ENCODE results near the gene BIVM.

GRCh38 chr13:102763741-102764140 is 35.2 kb upstream of the BIVM start:
- no peak for TF ChIP-seq MYC (IDR thresholded peaks at IDR 0.05; ENCODE audit: low read depth, low read length)
- TF ChIP-seq CTCF (IDR thresholded peaks at IDR 0.05; ENCODE audit: extremely low read depth in 1 of 2, insufficient read depth in 1 of 2, low read depth in 1 of 2, low read length in 2 of 2) = no peak
- TF ChIP-seq POLR2A (IDR thresholded peaks at IDR 0.05; ENCODE audit: low read depth, low read length) = no peak
- no peak for TF ChIP-seq FOS (IDR thresholded peaks at IDR 0.05; ENCODE audit: borderline replicate concordance, insufficient read depth, low read length)
- no peak for TF ChIP-seq POLR2AphosphoS5 (IDR thresholded peaks at IDR 0.05; ENCODE audit: insufficient read depth, low read depth, low read length)
- no peak for TF ChIP-seq EZH2 (IDR thresholded peaks at IDR 0.05; ENCODE audit: borderline replicate concordance, low read depth, low read length, severe bottlenecking)
- no peak for TF ChIP-seq MAX (IDR thresholded peaks at IDR 0.05; ENCODE audit: insufficient read depth, insufficient read length)
- no peak for TF ChIP-seq GATA2 (IDR thresholded peaks at IDR 0.05; ENCODE audit: insufficient read depth, insufficient read length, low read depth, low read length)
